ENCODE data around the gene LDLRAD4.
"Not testable (repeated sequence)": the region's sequence is repeated elsewhere in the genome, so short reads cannot be mapped to it uniquely, and the experiment has no call there.

Gene LDLRAD4

DNA sequence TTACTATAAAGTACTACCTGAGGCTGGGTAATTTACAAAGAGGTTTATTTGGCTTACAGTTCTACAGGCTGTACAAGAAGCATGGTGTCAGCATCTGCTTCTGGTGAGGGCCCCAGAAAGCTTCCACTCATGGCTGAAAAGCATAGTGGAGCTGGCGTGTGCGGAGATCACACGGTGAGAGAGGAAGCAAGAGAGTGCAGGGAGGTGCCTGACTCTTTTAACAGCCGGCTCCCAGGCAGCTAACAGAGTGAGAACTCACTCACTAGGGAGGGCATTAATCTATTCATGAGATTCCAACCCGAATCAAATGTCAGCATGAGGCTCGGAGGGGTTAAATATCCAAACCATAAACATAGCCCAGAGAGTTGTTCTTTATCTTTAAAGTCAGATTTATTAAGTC lies 117.3 kb downstream of the LDLRAD4 start:
- DNase-seq (ENCODE audit: low read depth in 3 of 3) = no peak

DNA sequence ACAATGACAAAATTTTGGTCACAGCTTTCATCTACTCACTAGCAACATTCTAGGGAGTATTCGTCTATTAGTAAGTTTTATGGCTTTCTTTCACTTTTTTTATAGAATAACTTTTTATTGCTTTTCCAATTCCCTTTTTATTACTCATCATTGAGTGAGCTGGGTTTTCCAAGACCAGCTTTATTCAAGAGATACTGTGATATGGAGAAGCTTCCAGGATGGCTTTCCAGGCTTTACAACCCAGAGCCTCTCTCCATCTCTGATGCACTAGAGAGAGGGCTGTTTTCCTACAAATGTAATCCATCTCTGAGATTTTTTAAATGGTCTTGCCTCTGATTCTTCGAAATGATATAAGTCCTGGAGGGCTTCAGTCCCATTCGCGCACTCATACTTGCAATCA lies 118.3 kb downstream of the LDLRAD4 start:
- DNase-seq (ENCODE audit: low read depth in 3 of 3) = no peak

DNA sequence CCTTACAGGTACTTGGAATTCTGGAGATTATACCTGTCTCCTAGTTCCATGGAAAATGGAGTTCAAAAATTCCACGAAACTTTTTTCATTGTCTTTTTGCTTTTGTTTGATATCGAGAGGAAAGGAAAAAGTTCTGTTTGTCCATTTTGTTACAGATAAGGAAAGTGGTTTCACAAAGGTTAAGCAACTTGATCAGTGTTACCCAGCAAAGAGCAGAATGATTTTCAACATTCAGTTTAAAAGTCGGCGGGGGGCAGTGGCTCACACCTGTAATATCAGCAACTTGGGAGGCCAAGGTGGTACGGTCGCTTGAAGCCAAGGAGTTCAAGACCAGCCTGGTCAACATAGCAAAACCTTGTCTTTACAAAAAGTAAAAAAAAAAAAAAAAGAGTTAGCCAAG lies 118.8 kb downstream of the LDLRAD4 start:
- DNase-seq (ENCODE audit: low read depth in 3 of 3) = no peak

DNA sequence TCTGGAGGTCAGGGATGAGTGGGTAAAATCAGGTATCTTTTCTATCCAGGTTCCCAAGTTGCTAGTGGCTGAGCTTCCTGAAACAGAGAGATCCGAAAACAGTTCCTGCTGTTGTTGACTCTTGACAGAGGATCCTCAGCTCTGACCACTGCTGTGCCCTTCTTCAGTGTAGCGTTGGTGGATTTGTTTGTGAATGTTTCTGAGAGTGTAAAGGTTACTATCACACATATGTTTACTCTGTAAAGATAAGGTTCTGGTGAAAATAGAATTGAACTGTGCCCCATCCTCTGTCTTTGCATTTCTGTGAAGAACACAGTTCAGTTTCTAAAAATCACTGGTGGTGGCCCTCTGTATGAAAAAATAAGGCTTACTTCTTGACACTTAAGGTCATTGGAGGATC lies 119.8 kb downstream of the LDLRAD4 start:
- DNase-seq (ENCODE audit: low read depth in 3 of 3) = no peak

DNA sequence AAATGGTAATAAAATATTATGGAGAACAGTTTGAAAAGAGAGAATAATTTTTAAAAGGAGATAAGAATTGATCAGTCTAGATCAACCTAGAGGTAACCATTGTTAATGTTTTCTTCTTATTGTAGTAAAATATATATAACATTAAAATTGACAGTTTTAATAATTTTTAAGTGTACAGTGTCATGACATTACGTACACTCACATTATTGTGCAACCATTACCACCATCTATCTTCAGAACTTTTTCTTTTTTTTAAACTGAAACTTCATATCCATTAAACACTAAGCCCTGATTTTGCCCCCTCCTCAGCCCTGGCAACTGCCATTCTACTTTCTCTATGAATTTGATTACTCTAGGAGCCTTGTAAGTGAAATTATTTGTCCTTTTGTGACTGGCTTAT lies 121.1 kb downstream of the LDLRAD4 start:
- DNase-seq (ENCODE audit: low read depth in 3 of 3) = no peak

DNA sequence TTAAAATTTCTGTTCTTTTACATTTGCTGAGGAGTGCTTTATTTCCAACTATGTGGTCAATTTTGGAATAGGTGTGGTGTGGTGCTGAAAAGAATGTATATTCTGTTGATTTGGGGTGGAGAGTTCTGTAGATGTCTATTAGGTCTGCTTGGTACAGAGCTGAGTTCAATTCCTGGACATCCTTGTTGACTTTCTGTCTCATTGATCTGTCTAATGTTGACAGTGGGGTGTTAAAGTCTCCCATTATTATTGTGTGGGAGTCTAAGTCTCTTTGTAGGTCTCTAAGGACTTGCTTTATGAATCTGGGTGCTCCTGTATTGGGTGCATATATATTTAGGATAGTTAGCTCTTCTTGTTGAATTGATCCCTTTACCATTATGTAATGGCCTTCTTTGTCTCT lies 127.9 kb downstream of the LDLRAD4 start:
- not testable (repeated sequence) for DNase-seq (ENCODE audit: low read depth in 3 of 3)

DNA sequence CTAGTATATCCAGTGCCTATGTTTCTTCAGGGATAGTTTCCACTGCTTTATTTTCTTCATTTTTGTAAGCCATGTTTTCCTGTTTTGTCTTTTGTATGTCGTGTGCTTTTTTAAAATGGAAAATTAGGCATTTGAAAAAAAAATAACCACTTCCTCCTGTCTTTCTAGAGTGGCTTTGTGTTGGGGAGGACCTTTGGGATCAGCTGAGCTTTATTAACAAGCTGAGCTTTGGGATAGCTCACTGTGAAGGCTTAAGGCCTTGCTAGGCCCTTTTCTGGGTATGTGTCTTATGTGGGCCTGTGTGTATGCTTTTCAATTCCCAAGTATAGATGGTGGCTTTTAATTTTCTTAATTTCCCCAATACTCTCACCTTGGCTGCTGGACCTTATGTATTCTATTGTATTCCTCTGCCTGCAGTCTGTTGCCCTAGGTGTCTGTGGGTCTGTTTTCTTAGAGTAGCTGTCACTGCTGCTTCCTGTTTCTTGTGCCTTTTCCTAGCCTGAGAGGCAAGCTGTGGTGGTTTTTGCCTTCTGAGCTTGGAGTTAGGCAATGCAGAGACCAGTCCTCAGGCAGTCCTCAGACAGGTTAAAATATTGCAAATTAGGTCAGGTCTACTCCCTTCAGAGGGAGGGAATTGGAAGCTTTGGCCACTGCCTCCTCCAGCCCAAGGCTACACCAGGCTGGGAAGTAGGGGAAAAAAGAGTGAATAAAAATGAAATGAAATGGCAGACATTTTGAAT lies 134.7 kb downstream of the LDLRAD4 start:
- DNase-seq (ENCODE audit: low read depth in 3 of 3) = no peak

DNA sequence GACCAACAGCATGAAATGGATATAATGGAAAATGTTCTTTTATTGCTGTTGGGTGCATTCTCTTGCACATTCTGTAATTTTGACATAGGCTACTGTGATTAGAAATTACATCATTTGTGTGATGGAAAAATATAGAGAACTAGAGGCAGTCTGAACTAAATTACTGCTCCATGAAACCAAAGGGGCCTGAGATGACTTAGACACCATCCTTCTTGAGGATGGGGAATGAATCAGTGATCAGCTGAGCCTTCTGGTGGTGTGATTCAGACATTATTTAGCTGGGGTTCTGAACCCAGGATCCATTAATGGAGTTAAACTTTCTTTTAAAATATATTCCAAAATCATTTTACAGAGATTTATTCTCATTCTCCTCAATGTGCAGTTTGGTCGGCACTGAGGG lies 135.8 kb downstream of the LDLRAD4 start:
- DNase-seq (ENCODE audit: low read depth in 3 of 3) = no peak

DNA sequence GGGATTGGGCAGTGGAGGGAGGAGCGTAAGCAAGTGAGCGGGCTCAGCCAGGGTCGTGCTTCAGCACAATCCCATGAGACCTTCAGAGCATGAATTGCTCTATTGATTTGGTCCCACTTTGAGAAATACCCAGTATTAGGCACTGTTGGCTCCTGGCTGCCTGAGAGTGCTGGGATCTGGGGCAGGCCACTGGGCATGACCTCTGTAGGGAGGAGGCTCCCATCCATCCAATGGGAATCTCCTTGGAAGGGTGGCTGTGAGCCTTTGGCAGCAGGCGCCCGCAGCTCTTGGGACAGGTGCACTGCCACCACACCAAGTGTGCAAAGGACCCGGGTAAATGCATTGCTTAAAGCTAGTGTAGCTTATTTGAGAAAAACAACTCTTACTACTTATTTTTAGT lies 137.5 kb downstream of the LDLRAD4 start:
- DNase-seq (ENCODE audit: low read depth in 3 of 3) = no peak

DNA sequence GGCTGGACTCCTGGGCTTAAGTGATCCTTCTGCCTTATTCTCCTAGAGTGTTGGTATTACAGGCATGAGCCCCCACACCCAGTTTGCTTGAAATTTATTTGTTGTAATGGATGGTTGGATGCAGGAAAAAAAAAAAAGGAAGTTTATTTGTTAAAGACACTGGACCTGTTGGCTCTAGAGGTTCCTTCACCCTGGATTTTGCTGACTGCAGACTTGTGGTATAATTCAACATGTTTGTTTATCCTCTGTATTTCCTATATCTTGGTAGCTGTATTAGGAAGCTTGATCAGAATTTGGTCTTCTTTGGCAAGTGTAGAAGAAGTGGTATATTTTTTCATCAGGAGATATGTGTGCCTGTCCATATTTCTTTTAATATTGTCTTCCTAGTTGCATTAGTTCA lies 138.7 kb downstream of the LDLRAD4 start:
- DNase-seq (ENCODE audit: low read depth in 3 of 3) = no peak

DNA sequence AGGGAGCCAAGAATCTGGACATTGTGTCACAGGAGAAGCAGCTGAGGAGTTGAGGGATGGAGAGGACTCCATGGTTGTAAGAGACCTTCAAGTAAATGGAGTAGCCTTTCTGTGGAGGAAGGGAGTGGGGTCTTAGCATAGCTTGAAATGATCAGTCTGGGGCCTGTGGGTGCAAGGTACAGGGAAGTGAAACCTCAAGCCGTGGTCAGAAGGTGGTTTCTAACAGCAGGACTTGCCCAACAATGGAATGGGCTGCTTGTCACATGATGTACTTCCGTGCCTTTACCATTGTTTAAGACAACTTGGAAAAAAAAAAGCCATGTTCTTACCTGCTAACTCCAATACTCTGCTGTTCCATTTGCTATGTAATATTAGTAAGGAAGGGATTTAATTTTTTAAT lies 140.7 kb downstream of the LDLRAD4 start:
- DNase-seq (ENCODE audit: low read depth in 3 of 3) = no peak

DNA sequence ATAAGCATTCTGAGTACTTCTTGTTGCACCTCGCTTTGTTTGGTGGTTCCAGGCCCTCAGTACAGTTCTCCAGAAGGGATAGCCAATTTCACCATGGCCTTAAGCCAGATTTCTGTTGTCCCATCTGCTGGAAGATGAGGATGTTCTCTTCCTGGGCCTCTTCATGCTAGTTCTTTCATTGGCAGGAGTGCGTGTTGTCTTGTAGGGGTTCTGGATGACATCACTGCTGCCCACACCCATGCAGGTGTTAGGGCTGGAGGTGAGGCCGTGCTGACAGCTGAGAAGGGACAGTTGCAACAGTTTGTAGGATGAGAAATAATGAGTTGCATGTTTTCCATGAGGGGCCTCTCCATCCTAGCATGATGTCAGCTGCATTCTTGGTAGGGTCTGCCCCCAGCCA lies 142.9 kb downstream of the LDLRAD4 start:
- no peak for DNase-seq (ENCODE audit: low read depth in 3 of 3)

DNA sequence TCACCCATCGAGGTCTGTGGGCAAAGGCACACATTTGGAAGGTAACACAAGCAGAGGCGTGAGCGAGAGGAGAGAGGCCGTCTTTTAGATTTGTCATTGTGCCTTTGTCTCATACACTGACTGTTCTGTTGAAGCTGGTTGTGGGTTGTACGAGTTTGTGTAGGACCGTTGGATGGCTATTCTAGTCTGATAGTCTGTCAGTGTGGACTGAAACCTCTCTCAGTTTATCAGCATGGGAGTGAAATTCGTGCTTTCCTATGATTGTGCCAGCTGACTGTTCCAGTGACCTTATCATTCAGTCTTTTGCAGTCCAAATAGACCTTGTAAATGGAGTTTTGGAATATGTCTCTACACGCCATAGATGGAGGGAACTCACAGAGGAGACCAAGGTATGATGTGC lies 143.5 kb downstream of the LDLRAD4 start:
- DNase-seq (ENCODE audit: low read depth in 3 of 3) = no peak

DNA sequence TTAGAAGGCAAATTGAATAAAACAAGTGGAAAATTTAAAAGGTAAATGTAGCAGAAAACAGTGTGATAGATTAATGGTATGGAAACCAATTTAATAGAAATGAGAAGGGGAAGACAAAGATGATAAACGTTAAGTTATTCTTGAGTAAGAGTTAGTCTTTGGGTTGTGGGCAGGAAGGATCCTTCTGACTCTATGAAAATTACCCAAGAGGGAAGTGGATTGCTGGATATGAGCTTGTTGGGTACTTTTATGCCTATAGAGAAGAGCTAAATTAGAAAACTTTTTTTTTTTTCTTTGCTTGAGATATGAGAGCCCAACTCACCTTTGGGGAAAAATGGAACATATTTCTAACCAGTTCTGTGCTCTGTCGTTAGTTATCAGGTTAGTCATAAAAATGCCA lies 144.0 kb downstream of the LDLRAD4 start:
- no peak for DNase-seq (ENCODE audit: low read depth in 3 of 3)

DNA sequence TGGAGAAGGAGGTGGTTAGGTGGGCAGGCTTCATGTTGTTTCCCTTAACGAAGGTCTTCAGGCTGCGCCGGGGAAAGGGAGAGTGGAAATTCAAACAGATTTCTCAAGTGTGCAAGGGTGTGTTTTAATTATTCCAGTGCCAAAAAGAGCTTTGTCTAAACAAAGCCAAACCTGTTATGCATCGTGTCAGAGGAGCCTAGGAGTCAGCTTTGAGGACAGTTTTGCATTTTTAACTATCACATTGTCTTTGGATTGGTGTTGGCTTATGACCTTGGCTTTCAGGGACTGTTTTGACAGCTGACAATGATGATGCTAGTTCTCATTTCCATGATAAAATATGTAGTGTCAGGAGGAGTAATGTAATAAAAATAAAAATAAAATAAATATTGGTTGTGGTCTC lies 144.8 kb downstream of the LDLRAD4 start:
- DNase-seq (ENCODE audit: low read depth in 3 of 3) = no peak

DNA sequence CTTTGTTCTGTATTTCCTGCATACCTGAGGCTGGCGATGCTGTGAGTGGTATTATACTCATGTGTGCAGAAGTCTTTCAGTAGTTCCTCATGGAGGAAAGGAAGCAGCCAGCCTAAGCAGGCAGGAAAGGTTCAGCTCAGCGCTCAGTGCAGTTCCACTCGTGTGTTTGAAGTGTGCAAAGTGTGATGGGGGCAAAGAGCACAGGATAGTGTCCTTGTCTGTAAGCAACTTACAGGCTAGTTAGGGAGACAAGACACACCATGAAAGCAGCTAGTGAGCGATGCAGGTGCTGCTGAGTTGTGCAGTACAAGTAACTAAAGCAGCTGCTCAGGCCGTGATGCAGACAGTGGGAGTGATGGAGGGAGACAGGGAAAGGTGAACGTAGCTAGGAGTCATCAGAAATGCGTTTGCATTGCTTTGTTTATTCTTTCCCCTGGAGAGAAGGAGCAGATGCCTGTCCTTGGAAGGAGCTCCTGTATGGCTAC lies 146.2 kb downstream of the LDLRAD4 start:
- no peak for DNase-seq (ENCODE audit: low read depth in 3 of 3)

DNA sequence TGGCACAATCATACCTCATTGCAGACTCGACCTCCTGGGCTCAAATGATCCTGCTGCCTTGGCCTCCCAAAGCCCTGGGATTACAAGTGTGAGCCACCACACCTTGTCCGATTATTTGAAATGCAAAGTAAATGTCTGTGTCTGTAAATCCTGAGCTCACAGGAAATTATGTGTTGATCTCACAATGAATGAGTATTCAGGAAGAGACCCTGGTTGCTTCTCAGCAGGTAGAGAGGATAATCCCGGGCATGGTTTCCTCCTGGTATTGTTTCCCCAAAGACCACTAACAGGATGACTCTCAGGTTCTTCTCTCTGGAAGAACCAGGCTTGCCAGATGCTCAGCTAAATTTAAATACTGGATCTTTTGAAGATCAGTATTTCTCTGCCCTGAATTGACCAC lies 147.6 kb downstream of the LDLRAD4 start:
- DNase-seq (ENCODE audit: low read depth in 3 of 3) = no peak

DNA sequence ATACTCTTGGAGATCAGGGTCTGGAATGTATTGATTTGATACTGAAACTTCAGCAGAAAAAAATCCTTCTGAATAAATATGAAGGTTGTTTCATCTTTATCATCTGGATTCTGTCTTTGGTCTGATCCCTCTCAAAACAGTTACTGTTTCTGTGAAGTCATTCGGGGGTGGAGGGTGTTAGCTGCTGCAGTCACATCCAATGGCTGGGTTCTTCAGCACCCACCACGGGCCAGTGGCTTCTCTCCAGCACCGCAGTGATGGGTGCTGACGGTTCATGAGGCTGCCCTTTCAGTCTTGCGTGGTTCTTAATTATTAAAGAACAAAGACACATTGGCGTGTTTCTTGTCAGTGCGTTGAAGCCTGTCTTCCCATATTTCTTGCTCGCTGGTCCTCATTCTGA lies 148.0 kb downstream of the LDLRAD4 start:
- DNase-seq (ENCODE audit: low read depth in 3 of 3) = no peak

DNA sequence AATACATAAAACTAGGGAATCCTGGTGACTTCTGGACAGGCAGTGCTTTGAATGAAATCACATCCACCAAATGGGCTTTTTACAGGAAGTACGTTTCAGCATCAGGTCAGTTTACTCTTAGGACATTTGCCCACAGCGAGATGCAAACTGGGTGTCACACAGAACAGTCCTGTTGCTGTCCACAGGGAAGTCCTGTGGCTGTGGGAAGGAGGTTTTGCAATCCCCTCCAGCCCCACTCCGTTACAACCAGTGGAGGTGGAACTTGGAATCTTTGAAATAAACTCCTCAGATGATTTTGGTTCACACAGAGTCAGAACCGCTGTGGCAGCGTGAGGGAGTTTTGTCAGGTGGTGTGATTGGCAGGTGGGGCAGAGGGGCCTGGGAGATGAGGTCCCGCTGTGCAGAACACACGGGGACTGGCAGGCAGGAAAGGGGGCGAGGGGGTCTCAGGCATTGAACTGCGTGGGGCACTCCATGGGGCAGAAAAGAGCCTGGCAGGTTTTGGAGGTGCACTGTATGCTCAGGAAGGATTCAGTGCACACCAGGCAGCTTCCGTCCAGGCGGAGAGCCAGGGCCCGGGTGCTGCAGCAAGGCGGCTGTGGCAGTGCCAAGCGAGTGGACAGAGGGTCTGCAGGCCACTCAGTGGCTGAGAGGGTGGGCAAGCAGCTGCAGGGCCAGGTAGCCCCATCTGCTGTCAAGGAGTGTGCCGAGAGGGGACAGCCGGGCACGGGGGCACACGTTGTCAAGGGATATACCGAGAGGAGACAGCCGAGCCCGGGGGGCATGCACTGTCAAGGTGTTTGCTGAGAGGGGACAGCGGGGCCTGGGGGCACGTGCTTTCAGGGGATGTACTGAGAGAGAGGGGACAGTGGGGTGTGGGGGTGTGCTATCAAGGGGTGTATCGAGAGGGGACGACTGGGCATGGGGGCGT lies 148.7 kb downstream of the LDLRAD4 start:
- DNase-seq (ENCODE audit: low read depth in 3 of 3) = no peak

DNA sequence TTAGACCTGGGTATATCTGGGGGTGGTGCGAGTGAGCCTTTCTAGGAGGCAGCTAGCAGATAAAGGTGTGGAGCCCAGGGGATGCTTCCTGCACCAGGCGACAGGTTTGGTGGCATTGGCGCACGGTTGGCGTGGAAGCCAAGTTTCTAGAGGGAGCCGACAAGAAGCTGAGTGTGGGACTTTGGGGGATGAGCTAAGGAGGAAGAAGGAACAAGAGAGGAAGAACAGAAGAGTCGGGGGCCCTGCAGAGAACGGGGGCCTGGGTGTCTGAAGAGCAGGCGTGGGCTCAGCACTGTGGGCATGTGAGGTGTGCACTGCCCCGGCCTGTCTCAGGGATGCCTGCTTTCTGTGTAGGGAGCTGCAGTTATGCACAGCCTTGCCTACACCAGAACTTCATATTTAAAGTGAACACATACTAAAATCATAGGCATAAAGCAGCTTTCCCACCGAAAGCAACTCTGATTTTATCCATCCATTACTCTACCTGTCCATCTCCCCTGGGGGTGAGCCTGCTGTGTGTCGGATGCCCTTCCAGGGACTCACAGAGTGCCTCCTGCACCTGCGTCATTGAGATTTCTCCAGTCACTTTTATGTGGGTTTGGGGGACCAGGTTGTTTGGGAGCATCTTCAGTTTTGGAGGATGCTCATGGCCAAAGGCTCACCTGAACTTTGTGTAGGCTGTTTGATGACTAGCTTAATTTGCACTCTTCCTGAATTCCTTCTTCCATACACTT lies 149.7 kb downstream of the LDLRAD4 start:
- no peak for DNase-seq (ENCODE audit: low read depth in 3 of 3)

DNA sequence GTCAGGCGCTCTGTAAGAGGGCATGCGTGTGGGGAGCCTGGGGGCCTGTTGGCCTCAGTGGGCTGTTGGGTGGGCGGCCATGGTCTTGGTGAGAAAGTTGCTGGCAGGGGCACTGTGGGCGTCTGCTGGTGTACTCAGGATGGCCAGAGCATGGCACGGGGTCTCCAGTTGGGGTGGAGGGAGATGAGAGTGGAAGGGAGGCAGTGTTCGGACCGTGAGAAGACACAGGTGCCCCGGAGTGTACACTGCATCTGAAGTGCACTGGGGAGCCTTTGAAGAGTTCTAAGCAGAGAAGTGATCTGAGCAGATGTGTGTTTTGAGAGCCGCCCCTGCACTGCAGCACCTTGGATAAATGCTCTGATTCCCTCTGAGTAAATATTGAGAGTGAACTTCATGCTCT lies 150.8 kb downstream of the LDLRAD4 start:
- no peak for DNase-seq (ENCODE audit: low read depth in 3 of 3)

DNA sequence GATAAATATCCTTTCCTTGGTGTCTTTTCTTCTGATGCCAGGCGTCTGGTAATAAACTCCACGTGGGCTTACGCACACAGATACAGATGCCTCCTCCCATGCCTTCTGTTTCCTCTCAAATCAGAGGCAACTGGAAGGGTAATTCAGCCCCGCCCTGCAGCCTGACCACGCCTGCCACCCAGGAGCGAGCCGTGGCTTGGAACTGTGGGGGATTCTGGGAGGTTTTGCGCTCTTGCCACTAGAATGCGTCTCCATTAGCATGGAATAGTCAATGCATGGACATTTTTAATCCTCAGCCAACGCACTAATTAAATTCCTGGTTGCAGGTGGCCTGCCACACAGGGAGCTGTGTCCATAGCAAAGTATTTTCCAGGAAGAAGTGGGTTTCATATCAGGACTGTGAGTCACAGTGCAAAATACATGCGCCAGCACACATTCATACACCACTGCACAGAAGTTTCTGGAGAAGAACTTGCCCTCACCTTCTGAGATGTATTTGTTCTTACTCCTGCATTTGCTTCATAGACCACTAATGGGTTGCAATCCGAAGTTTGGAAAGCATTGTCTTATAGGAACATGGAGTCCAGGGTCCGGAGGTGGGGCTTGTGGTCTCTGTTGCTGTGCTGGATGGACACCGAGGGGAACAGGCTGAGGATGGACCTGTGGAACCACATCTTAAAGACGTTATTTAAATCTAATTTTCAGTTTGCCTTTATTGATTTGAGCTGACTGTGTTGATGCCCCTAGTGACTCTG lies 151.4 kb downstream of the LDLRAD4 start:
- no peak for DNase-seq (ENCODE audit: low read depth in 3 of 3)
